Fibroblast of pulmonary artery (primary cell): Measurements from ENCODE around the gene DR1.

Source experiments
- DNase-seq: peaks from one replicate; pipeline ENCODE4 v3.0.0-alpha.2; 2010; ENCODE audit warnings: low read depth
- H3K4me3 ChIP-seq: replicated peaks from 2 replicates; pipeline ENCODE4 v1.5.1; 2011; ENCODE audit warnings: low read depth, mild to moderate bottlenecking, control low read depth, low read length, moderate library complexity
- TF ChIP-seq, protein P1 (sequence below): IDR thresholded peaks from 2 replicates; pipeline ENCODE4 v1.5.1; 2011; ENCODE audit warnings: mild to moderate bottlenecking, control low read depth, low read length, inconsistent platforms; ENCODE audit errors: missing control alignments

Gene DR1

DNA sequence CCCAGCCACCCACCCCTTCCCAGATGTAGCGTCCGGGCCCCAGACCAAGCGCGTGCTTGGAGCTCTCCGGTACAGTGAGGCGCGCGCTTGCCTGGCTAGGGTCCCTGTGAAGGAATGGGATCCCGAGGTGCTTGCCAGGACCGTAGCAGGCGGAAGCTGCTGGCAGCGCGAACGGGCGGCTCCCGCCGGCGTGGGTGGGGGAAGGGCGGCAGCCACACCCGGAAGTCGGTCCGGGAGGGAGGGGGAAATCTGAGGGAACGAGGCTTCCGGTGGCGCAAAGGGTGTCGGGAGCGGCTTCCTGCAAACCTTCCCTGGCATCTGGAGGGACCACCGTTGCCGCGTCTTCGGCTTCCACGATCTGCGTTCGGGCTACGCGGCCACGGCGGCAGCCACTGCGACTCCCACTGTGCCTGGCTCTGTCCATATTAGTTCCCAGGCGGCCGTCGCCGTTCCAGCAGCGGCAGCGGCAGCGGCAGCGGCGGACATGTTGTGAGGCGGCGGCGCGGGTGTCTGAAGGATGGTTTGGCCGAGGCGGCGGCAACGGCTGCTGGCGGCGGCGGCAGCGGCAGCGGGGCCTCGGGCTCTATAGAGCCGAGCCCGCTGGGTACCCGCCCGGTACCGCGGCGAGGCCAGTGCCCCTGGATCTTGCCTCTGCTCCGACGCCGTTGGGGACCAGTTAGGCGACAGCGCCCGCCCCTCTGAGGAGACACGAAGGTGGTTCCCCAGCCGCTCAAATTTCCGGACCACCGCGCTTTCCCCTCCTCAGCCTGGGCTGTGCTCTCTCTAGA lies at the start of gene DR1:
TSS of gene DR1 (plus strand) at position 275 of the 788 bp plus-strand sequence. CDS start 739 bp downstream, outside the sequence.
- DNase-seq, result peak; percentile 95
- peak within 1 kb of the TSS; percentile 85 for H3K4me3 ChIP-seq
- TF ChIP-seq, protein P1, sequence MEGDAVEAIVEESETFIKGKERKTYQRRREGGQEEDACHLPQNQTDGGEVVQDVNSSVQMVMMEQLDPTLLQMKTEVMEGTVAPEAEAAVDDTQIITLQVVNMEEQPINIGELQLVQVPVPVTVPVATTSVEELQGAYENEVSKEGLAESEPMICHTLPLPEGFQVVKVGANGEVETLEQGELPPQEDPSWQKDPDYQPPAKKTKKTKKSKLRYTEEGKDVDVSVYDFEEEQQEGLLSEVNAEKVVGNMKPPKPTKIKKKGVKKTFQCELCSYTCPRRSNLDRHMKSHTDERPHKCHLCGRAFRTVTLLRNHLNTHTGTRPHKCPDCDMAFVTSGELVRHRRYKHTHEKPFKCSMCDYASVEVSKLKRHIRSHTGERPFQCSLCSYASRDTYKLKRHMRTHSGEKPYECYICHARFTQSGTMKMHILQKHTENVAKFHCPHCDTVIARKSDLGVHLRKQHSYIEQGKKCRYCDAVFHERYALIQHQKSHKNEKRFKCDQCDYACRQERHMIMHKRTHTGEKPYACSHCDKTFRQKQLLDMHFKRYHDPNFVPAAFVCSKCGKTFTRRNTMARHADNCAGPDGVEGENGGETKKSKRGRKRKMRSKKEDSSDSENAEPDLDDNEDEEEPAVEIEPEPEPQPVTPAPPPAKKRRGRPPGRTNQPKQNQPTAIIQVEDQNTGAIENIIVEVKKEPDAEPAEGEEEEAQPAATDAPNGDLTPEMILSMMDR, result no peak

DNA sequence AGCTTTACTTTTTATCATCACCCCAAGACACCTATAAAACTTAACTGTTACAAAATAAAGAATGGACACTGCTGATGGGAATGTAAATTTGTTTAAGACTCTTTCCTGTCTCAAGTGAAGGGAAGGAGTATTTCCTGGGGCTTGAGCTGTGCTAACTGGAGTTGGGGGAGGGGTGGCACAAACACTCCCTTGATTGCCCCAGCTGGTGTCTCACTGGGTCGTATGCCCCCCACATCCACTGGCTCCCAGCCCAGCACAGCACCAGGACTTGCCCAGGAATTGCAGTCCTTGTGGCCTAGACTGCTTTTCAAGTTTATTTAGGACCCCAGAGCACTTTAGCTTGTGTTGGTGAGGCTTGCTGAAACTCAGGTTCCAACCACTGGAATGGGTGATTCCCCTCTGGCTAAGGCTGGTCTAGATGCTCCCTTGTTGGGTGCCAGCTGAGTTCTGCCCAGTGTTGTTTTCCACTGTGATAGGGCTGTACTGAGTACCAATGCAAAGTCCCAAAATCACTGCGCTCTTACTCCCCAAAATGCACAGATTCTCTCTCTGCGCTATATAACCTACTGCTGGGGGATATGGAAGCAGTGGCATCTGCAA lies 49.1 kb upstream of the DR1 start:
- DNase-seq, result no peak
- TF ChIP-seq, protein P1, result no peak
- H3K4me3 ChIP-seq, result no peak overlapping the region

DNA sequence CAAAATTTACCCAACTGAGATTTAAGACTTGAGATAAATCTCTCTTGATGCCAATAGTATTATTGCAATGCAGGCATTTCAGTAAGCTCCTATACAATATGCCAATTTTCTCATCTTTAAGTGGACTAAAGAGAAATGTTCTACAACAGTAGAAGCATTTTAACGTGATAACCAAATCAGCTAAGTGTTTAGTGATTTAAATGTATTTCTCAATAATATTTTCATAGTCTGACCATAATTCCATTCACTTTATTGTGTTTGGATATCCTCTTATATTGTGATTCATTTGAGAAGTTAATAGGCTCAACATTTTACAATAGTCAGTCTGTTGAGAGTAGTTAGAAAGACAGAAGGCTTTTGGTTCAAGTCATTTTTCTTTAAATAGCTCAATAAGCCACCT lies 44.6 kb upstream of the DR1 start:
- no peak overlapping the region for H3K4me3 ChIP-seq
- no peak for DNase-seq
- TF ChIP-seq, protein P1, result no peak

DNA sequence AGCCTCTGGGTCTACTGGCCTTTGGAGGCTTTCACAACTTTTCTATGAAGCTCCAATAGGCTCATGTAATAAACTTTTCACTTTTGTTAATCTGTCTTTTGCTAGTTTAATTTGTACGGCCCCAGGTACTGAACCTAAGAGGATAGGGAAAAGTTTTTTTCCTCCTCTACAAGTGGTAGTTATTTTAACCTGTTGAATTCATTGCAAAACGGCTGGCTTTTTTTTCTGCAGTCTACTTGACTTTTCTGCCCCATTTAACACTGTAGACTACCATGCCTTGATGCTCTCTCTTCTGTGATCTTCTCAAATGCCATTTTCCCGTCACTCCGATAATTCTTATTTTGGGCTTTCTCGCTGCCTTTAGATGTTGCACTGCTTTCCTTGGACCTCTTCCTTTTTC lies 43.6 kb upstream of the DR1 start:
- H3K4me3 ChIP-seq, result no peak overlapping the region
- TF ChIP-seq, protein P1, result no peak
- DNase-seq, result no peak

DNA sequence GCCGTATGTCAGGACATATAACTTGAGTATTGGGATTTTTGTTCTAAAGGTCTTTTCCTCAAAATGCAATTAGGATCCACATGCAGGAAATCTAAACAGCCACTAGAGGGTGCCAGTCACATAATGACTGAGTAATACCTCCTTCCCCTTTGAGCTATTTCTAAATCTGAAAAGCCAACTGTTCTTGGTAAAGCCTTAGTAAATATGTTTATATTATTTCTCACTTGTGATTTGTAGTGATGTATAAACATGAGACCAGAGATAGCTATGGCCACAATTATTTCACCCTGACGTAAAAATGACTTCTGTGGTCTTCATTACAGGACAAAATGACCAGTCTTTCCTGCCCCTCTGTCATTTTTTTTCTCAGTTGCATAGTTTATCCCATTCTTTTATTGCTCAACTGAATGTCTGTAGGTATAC lies 41.0 kb upstream of the DR1 start:
- peak; percentile 85 for DNase-seq
- H3K4me3 ChIP-seq, result no peak overlapping the region
- TF ChIP-seq, protein P1, result peak; percentile 91

DNA sequence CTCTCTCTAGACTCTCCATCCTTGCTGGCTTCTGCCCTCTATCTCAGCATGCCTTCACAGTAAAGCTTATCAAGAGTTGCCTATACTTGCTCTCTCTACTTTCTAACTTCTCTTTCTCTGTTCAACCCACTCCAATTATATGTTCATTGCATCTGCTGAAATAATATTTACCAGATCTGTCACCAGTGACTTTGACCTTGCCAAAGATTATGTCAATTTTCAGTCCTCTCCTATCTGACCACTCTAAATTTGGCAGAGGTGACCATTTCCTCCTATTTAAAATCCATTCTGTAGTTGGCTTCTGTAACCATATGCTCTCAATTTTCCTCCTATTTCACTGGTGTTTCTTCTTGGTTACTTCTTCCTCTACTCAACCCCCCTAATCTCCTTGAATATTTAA lies 38.8 kb upstream of the DR1 start:
- no peak overlapping the region for H3K4me3 ChIP-seq
- no peak for DNase-seq
- TF ChIP-seq, protein P1, result no peak

DNA sequence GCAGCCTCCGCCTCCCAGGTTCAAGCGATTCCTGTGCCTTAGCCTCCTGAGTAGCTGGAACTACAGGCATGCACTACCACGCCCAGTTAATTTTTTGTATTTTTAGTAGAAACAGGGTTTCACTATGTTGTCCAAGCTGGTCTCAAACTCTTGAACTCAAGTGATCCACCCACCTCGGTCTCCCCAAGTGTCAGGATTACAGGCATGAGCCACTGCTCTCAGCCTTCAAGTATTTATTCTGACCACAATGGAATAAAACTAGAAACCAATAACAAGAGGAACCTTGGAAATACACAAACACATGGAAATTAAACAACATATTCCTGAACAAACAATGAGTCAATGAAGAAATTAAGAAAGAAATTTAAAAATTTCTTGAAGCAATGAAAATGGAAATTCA lies 32.7 kb upstream of the DR1 start:
- no peak for DNase-seq
- TF ChIP-seq, protein P1, result no peak
- H3K4me3 ChIP-seq, result no peak overlapping the region
